Activated CD4-positive, alpha-beta T cell treated with anti-CD3 and anti-CD28 coated beads, Interleukin-10, Interleukin-2, amounts not matched to agents 100 ng/mL and 50 ng/mL, durations not matched to agents 16 hours and 8 hours (primary cell): ENCODE results near the gene PTPN14.

ENCODE experiments used
- DNase-seq: peaks from one replicate; pipeline ENCODE4 v3.0.0-alpha.2; 2020

The PTPN14 gene

DNA sequence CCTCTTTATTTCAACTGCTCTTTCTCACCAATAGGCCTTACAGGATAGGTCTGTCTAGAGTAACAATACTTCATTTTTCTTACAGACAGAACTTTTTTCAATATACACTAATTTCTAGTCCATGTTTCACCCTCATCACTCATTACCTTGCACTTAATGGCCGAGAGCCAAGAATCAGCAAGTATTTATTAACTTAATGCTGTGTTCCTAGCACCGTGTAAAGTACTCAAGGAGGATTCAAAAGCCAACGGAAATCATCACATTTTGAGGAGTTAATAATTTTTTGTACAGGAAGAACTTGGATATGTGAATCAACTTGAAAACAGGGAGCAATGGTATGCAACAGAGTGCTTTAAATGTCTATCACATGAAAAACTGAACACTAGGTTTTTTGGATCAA, 102.0 kb downstream of the PTPN14 start:
- DNase-seq: no peak

DNA sequence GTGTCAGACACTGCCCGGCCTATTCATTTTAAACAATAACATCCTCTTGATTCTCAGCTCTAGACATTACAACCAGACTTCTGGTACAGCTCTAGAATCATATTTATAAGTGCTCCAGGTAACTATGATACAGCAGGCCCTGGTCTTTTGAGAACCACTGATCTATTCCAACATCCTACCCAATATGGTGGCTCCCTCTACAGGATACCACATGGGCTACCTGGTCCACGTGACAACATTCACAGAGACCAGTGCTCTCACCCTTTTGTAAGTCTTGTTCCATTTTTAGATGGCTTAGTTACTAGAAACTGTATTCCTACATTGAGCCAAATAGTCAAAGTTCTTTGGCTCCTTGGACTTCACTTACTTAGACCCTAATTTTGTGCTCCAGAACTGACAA, 102.9 kb downstream of the PTPN14 start:
- no peak for DNase-seq

DNA sequence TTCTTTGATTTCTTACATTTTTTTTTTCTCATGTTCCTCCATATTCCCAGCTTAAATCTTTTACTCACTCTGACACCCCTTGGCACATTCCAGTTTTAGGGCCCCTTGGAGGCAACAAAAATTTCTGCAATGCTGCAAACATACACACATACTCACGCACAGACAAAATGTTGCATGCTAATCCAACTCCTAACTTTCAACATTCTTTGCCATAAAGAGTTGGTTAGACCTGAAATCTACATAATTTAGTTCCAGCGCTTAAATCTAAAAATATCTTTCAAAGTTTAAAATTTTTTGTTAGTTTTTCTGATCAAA, 103.9 kb downstream of the PTPN14 start:
- DNase-seq: no peak

DNA sequence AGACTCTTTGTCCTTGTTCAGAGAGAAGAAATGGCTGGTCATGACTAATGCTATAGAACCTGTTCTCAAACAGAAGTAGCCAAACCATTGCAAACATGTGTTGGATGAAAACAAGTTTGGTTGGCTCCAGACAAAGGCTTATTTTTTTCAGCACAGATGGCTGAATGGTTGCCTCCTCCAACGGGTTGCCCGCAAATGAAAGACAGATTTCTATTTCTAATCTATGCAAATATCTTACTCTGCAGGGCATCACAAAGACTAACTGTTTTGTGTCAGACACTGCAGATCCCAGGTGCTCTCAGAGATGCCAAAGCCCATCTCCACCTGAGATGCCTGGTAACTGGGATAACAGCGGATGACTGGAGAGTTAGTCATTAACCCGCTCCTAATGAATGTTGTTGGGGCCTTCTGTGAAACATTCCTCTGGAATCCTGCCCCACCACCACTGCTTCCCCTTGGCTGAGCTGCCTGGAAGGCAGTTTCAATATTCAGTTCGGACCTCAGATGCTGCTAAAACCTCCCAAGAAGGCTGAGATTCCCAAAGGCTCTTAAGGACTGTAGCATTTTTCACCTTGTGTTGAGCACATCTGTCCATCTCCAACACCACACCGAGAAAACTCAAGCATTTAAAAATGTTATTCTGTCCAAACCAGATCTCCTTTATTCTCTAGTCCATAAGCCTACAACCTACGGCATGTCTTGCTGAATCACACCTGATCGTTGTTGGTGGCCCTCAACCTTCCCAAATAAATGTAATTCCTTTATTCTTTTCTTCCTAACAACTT, 104.4 kb downstream of the PTPN14 start:
- DNase-seq: no peak

DNA sequence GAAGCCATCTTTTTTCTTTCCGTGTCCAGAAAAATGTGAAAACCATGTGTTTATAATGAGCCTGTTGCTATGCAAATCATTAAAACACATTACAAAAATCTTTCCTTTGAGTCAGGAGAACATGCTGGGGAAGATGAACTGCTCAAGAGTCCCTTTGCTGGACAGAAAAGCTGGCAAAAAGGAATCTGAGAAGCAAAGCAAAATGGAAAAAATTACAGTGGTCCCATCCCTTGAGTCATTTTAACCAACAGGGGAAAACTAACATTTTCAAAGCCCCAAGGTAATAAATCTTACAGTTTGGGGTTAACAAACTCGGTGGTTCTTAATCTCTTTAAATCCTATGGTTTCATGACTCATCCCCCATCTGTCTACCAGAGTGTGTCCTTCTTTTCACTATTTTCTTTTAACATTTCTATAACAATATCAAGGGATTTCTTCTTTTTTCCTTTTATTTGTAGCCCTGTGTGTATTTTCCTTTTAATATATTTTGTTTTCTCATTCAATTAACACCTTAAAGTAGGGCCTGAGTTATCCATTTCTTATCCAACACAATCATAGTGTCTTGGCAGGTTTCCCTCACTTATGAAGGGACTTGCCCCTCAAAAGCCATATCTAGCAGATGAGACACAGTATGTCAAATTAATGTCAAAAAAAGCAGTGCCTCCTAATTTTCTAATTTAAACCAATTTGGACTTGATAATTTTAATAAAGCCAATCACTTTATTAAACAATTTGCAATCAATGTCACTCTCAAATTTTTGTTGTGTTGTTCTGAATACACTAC, 105.4 kb downstream of the PTPN14 start:
- DNase-seq: peak; percentile 27

DNA sequence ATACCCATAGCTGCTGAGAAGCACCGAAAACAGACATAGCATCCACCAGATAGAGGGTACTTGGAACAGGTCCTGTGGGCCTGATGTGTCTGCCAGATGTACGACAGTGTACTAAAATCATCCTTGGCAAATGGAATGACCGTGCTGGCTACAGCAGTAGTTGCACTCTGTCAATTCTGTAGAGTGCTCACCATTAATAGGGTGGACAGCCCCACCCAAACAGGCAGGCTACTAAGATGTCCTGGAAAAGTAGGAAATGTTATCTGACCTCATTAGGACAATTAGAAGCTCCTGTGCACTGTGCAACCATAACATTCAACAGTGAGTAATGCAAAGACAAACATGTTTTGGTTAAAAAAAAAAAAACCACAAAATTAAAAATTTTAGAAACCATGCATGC, 106.2 kb downstream of the PTPN14 start:
- DNase-seq: no peak

DNA sequence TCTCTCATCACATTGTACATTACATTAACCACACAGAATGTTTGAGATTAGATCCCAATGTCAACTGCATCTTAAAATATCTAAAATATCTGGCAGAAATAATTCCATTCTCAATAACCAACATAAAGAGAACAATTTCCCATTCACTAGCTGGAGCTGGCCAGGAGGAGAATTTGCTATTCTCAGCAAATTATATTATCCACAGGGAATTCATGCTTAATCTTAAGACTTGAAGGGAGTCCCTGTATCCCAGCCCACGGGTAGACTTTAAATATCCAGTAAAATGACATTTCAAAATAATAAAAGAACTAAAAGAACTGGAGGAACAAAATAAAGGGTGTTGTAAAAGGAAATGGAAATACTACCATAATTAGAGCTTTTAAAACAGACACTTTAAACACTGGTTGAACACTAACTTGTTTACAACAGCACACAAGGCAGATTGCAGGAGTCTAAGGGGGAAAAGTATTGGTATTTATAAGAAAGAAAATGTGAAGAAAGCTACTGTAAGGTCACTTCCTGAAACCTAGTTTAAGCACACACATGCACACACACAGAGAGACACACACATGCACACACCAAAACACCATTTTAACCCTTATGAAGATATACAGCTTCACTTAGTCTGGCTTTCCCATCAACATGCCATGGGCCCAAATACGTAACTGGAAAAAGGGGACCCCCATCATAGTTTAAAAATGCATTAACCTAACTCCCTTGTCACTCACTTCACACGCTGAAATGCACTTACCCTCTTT, 107.0 kb downstream of the PTPN14 start:
- DNase-seq: no peak

DNA sequence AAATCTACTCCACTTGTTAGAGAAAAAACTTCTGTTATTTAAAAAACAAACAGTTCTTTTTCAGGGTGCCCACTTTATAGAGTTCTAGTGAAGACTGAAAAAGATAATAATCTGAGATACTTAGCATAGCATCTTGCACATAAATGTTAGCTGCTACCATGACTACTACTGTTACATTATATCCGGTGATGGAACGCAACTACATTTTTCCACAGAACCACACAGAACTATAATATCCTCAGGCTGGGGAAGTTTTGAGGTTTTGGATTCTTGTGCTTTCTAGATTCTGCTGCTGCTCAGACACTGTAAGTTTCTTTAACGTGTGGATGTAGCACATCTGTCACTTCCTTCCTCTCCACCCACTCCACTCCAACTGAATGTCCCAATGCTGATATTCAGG, 110.3 kb downstream of the PTPN14 start:
- peak; percentile 46 for DNase-seq

DNA sequence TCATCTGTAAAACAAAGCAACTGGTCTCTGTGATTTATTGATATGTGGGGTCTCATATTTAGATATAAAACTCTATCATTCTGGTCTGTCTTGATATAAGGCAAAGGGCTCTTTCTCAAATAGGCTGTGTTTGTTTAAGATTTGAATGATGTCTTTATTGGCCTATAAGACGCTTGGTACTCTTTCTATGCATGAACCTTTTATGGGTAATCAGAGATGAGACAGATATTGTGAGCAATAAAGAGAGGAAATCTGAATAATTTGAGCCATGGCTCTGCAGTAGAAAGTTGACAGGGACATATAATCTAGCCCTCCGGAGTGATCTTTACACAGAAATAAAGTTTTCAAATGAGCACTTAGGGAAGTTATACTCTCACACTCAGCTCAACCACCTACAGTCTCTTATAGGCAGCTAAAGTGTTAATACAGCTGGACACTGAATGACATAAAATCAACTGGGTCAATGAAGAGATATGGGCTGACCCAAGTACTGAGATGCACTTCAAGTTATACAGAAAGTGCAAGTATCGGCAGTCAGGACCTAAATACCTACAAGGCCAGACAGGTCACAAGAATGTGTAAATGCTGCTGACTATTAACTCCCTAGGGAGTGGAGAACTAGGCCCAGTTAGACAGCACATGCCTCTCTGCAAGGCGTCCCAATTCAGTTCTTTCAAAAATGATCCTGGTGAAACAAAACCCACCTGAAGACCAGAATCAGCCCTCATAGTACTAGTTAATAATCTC, 111.0 kb downstream of the PTPN14 start:
- peak; percentile 31 for DNase-seq

DNA sequence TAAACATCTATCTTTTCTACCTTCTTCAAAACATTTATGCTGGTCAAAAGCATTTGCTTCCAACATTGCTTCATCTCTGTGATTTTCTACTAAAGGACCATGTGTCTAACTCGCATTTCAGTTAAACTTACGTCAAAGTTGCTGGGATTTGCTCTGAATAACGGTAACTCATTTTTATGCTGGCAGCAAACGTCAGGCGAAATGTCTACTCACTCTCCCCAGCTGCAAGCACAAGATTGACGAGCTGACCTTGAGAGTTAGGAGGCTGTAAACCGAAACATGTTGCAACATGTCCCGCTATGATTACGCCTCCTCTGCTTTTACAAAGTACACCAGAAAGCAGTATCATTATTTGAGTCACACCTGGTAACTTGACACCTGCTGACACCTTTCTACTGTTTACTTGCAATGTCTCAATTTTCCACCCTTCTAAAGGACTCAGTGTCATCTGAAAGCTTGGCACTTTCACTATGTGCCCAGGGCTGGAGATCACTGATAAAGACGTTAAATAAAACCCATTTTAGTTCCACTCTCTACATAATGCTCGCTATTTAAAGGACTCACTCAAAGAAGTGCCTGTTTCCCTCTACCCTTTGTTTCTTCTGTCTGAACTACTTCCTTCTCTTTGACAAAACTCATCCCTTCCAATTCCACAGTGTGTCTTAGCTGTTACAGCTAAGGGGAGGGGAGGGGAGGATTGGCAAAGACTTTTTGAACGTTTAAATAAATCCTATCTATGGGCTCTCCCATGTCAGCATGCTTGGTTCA, 111.9 kb downstream of the PTPN14 start:
- peak; percentile 94 for DNase-seq

DNA sequence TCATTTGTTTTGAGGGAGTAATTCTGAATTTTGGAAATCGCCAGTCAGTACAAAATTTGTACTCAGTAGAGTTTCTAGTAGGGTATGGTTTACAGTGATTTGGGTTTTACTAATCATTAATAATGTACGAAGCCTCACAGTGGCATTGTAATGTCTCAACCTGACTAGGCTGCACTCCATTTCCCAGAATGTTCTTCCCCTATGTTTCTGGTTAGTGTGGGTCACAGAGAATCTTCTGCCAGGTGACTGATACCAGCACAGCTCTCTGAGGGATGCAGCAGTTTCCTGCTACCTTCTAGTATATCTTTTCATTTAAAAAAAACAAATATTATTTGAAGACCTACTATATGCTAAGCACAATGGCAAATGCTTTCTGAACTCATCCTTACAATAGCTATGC, 112.9 kb downstream of the PTPN14 start:
- DNase-seq: peak; percentile 73

DNA sequence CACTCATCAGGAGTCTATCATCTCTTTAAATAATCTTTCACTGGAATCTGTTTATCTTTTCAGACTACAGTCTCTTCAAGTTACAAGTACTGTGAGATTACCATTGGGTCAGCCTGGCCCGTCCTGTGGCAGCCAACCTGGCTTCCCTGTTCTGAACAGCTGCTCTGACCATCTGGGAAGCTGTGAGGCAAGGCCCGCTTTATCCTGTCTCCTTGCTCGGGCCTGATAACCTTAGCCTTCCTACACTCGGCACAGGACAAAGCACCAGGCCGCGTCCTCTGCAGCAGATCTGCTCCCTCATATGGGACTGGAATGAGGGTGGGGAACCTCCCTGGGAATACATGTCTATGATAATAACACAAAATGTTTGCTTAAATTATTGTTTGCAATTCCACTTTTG, 113.3 kb downstream of the PTPN14 start:
- no peak for DNase-seq

DNA sequence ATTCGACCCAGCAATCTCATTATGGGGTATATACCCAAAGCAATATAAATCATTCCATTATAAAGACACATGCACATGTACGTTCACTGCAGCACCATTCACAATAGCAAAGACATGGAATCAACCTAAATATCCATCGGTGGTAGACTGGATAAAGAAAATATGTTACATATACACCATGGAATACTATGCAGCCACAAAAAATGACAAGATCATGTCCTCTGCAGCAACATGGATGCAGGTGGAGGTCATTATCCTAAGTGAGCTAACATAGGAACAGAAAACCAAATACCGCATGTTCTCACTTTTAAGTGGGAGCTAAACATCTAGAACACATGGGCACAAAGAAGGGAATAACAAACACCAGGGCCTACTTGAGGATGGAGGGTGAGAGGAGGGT, 115.5 kb downstream of the PTPN14 start:
- DNase-seq: no peak

DNA sequence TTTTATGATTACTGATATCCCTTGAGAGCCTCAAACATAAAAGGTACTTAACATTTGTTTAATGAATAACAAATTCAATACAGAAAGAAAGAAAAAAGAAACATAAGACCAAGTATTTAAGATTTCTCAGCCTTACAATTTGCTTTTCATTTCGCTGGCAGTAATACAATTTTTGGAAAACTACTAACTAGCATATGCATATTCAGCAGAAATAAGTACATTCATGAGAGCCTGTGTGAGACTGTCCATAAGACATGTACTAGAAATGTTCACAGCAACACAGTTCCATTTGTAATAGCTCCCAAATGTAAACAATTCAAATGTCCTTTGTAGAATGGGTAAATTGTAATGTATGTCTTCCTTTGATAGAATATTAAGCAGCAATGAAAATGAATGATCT, 119.2 kb downstream of the PTPN14 start:
- no peak for DNase-seq

DNA sequence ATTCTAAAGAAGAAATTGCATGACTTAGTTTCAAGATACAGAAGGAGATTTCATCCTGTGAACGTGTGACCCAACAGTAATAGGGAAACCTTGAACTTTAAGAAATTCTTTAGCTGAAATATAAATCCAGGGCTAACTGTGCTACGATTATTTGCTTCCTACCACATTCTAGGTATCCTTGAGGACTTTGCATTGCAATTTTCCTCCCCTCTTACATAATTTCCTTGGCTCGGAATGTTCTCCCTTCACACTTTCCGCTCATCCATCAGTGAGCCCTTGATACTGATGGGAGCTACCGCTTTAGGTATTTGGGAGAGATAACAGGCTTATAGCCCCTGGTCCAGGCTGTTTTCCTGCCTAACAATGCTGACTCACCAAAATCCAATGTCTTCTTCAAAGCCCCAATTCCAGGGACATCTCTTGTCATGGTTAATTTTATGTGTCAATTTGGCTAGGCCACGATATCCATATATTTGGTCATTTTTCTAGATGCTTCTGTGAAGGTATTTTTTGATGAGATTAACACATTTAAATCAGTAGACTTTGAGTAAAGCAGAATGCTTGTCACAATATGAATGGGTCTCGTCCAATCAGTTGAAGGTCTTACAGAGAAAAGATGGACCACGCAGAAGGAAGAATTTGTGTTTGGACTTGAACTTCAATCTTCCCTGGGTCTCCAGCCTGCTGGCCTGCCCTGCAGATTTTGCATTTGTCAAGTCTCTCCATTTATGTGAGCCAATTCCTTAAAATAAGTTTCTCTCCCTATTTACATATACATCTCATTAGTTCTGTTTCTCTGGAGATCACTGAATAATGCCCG, 121.2 kb downstream of the PTPN14 start:
- DNase-seq: no peak

DNA sequence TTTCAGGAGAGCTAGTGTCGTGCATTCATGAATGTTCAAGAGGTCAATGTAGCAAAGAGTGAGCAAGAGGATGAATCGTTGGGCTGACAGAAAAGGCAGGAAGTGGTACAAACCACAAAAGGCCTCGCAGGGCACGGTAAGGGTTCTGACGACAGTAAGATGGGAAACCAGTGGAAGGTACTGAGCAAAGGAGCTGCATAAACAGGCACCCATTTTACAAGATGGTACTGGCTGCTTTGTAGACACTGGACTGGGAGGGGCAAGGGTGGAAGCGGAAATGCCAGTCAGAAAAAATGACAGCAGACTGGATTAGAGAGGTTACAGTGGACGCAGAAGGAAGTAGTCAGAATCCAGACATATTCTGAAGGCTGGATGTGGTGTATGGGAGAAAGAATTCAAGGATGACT, 123.5 kb downstream of the PTPN14 start:
- DNase-seq: peak; percentile 94

DNA sequence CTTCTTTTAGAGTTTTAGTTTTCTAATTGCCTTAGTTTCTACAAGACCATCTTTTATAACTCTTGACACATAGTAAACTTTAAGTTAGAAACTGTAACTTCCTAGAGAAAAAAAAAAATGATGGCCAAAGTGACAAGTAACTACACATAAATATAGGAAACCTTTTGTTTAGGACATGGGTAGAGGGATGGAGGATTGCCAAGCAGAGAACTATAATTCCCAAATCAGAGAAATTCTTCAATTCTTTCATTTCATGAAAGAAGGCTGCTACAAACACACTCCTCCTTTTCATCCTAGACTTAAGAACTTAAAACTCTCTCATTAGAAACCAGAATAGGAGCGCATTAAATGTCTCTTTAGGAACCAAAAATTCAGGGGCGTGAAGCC, 125.0 kb downstream of the PTPN14 start:
- DNase-seq: no peak

DNA sequence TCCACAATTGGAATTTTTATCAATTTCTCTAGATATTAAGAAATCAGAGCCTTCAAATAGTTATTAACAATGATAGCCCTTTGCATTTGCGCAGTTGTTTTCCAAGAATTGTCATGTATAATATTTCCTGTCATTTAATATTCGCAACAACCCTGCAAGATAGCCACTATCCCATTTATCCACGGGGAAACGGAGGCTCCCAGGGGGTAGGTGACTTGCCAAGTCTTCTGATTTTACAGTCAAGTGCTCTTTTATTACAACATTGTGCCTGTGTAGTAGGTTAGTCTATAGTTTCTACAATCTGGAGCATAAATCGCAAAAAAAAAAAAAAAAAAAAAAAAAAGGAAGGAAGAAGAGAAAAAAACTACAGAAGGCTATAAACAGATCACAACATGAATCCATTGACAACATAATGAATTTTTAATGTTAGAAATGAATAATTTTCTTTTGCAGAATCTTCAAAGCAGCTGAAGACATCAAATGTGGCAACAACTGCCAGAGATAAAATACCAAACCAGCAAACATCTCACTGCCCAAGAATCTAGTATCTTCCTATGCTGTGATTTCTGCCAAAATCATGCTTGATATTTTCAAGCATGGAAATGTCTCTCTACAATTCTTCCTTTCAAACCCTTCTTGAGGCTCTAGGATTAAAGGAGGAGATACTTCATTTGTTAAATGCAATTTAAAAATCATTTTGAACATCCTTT, 125.5 kb downstream of the PTPN14 start:
- DNase-seq: no peak

DNA sequence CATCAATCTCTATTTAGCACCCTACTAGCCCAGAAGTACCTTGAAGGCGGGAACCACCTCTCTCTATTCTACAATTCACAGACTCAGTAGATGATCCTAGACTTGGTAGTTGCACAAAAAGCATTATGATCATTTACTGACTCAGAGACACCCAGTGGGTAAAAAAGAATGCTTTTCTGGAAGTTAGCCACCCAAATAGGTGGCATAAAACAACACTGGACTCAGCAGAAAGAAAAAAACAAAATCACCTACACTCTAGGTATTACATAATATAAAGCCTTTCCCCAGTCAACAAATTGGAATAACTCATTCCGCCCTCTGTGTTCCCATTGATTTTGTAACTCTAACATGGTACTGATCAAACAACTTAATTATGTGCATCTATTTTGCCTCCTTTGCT, 126.3 kb downstream of the PTPN14 start:
- DNase-seq: no peak

DNA sequence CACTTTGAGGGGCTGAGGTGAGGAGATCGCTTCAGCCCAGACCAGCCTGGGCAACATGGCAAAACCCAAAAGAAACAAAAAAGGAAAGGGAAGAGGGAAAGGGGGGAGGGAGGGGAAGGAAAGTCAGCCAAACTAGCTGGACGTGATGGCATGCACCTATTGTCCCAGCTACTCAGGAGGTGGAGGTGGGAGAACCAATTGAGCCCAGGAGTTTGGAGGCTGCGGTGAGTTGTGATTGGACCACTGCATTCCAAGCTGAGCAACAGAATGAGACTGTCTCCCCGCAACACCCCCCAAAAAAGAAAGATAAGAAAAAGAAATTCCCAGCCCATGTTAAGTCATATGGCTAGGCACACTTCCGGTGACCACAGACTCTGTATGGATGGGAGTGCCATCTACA, 128.4 kb downstream of the PTPN14 start:
- DNase-seq: no peak

DNA sequence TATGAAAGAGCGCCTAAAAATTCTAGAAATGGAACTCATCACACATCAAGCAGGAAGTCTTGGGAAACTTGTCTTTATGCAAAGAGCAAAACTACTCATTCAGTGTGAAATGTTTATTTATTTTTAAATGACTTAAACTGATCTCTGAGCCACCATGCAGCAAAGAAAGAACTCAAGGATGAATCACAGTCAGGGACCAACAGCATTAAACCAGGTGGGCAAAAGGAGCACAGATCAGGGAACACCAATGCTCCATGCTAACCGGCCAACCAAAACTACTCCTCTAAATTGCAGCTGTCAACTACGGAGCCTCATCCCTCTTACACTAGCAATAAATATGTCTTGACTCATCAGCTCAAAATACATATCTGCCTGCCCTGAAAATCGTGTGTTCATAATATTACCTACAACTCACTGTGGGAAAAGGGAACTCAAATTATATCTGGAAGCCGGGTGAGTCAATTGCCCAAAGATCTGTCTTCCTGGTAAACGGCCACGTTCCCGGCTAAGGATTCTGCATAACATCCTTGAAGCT, 129.2 kb downstream of the PTPN14 start:
- DNase-seq: no peak
